ENCODE measurements around the gene TICRR. TPM values are rescaled to one million over a fixed set of nuclear protein-coding genes. Genes with fewer than 3 reads are reported as not detected.
"Not testable (repeated sequence)": the region's sequence is repeated elsewhere in the genome, so short reads cannot be mapped to it uniquely, and the experiment has no call there.

Gene TICRR
- total RNA-seq, 4 donors from 2014 or later: under 0.01 to 0.29 (median 0.06) TPM; not detected in 1

DNA sequence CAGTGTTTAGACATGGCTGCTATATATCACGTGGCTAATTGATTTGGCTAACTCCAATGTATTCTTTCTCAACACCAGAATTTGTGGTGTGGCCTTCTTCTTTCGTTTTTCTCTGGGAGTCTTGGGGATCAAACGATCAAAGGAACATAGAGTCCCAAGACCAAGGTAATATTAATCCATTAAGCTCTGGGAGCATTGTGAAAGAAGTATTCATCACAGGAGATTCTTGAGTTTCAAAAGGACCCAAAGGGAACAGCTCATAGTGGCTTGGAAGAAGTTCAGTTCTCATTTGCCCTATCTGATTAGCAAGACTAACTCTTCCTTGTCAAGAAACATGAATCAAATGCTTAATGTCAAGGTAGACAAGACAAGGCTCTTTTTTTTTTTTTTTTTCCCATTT, 32.9 kb upstream of the TICRR start:
- Histone ChIP-seq H3K27ac (replicated peaks in 1 of 4) (no peak overlapping the region), H3K4me3 (no peak overlapping the region), H3K36me3 (no peaks in the 10 kb centered on the region), H3K9me3 (peaks cover 0 to 12% (median 11%) of the 10 kb centered on the region in 4 donors), H3K4me1 (no peaks in the 10 kb centered on the region), H3K27me3 (peaks cover 0 to 31% (median 0%) of the 10 kb centered on the region in 4 donors)
- TF ChIP-seq POLR2AphosphoS5 (IDR thresholded peaks at IDR 0.05) (no peak), POLR2A (IDR thresholded peaks at IDR 0.05; ENCODE audit: low read depth) (no peak), EP300 (IDR thresholded peaks at IDR 0.05) (no peak)
- TF ChIP-seq, protein P1, sequence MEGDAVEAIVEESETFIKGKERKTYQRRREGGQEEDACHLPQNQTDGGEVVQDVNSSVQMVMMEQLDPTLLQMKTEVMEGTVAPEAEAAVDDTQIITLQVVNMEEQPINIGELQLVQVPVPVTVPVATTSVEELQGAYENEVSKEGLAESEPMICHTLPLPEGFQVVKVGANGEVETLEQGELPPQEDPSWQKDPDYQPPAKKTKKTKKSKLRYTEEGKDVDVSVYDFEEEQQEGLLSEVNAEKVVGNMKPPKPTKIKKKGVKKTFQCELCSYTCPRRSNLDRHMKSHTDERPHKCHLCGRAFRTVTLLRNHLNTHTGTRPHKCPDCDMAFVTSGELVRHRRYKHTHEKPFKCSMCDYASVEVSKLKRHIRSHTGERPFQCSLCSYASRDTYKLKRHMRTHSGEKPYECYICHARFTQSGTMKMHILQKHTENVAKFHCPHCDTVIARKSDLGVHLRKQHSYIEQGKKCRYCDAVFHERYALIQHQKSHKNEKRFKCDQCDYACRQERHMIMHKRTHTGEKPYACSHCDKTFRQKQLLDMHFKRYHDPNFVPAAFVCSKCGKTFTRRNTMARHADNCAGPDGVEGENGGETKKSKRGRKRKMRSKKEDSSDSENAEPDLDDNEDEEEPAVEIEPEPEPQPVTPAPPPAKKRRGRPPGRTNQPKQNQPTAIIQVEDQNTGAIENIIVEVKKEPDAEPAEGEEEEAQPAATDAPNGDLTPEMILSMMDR (IDR thresholded peaks at IDR 0.05): no peak
- 72% methylated on average over 3 of the region's 3 CpGs for WGBS
- DNase-seq (ENCODE audit: extremely low spot score): no peak
- intact Hi-C loops (cut with DNase I): no loop called here

DNA sequence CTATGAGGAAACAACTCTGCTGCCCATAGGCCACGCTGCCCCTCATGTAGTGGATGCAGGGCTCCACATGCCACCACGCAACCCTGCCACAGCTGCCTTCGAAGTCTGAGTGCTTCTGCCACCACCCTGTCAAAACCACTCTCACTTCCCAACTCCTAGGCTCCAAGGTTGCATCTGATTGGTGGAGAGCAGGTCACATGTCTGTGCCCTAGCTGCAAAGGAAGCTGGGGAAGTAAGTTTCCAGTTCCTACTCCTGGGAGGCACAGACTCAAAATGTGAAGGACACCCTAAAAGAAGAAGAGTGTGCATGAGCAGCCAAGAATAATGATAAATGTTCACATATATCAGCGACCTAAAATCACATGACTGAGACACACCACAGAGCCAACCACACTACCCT, 31.9 kb upstream of the TICRR start:
- H3K36me3 ChIP-seq: no peaks in the 10 kb centered on the region
- H3K9me3 ChIP-seq: peaks cover 0 to 2% (median under 1%) of the 10 kb centered on the region in 4 donors
- no peaks in the 10 kb centered on the region for H3K4me1 ChIP-seq
- intact Hi-C loops (cut with DNase I): no loop called here
- TF ChIP-seq EP300 (IDR thresholded peaks at IDR 0.05) (no peak), POLR2A (IDR thresholded peaks at IDR 0.05; ENCODE audit: low read depth) (no peak), POLR2AphosphoS5 (IDR thresholded peaks at IDR 0.05) (no peak)
- no peak overlapping the region for H3K27ac ChIP-seq (replicated peaks in 1 of 4)
- H3K27me3 ChIP-seq: peaks cover 0 to 37% (median 0%) of the 10 kb centered on the region in 4 donors
- 89% methylated on average over 4 of the region's 4 CpGs for WGBS
- no peak overlapping the region for H3K4me3 ChIP-seq
- DNase-seq (ENCODE audit: extremely low spot score): no peak

DNA sequence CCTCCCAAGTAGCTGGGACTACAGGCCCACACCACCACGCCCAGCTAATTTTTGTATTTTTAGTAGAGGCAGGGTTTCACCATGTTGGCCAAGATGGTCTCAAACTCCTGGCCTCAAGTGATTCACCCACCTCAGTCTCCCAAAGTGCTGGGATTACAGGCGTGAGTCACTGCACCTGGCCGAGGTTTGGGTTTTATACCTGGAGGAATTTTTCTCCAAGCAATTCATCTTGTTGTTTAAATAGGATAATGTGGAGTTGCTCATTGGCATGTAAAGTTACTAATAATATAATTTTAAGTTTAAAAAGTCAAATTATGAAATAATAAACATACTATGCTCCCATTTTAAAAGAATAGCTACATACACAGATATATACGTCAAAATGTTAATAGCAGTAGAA, 26.1 kb upstream of the TICRR start:
- intact Hi-C loops (cut with DNase I); H3K36me3 ChIP-seq; DNase-seq (ENCODE audit: extremely low spot score); H3K4me1 ChIP-seq; H3K27me3 ChIP-seq; H3K27ac ChIP-seq (replicated peaks in 1 of 4); H3K4me3 ChIP-seq; H3K9me3 ChIP-seq: not testable (repeated sequence)
- WGBS: 81% methylated on average over 4 of the region's 4 CpGs

DNA sequence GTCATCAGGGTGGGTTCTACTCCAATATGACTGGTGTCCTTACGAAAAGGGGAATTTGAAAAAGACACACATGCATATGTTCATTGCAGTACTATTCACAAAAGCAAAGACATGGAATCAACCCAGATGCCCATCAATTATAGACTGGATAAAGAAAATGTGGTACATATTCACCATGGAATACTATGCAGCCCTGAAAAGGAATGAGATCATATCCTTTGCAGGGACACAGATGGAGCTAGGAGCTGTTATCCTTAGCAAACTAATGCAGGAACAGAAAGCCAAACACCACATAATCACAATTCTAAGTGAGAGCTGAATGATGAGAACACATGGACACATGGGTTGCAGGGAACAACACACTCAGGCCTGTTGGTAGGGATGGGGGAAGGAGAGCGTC, 24.8 kb upstream of the TICRR start:
- TF ChIP-seq, protein P1 (IDR thresholded peaks at IDR 0.05): no peak
- TF ChIP-seq POLR2A (IDR thresholded peaks at IDR 0.05; ENCODE audit: low read depth) (no peak), POLR2AphosphoS5 (IDR thresholded peaks at IDR 0.05) (no peak), EP300 (IDR thresholded peaks at IDR 0.05) (no peak)
- no peaks in the 10 kb centered on the region for H3K9me3 ChIP-seq
- WGBS: 46% methylated on average over 2 of the region's 2 CpGs
- no peaks in the 10 kb centered on the region for H3K4me1 ChIP-seq
- DNase-seq (ENCODE audit: extremely low spot score): no peak
- intact Hi-C loops (cut with DNase I): no loop called here
- no peak overlapping the region for H3K4me3 ChIP-seq
- H3K27ac ChIP-seq (replicated peaks in 1 of 4): no peak overlapping the region
- H3K27me3 ChIP-seq: peaks cover 0 to 16% (median 0%) of the 10 kb centered on the region in 4 donors
- H3K36me3 ChIP-seq: no peaks in the 10 kb centered on the region

DNA sequence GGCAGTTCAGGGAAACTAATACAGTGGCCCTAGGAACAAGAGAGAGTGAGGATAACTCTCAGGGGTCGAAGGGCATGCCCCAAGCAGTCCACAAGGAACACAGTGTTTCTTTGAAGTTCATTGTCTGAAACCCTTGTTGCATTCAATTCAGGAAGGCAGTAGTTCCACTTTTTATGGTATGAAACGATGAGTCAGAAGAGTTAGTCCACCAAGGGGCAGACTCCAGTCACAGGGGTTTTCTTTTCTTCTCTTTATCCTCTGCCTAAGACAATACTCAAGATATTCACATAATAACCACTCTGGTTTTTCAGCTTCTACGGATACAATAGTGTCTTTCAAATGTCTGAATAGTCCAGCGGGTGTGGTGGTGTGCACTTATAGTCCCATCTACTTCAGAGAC, 23.7 kb upstream of the TICRR start:
- WGBS: 81% methylated on average over 4 of the region's 4 CpGs
- intact Hi-C loops (cut with DNase I): no loop called here
- Histone ChIP-seq H3K9me3 (no peaks in the 10 kb centered on the region), H3K27me3 (peaks cover 0 to 16% (median 0%) of the 10 kb centered on the region in 4 donors), H3K27ac (replicated peaks in 1 of 4) (no peak overlapping the region), H3K36me3 (no peaks in the 10 kb centered on the region), H3K4me1 (no peaks in the 10 kb centered on the region), H3K4me3 (no peak overlapping the region)
- TF ChIP-seq POLR2AphosphoS5 (IDR thresholded peaks at IDR 0.05): no peak
- no peak for TF ChIP-seq POLR2A (IDR thresholded peaks at IDR 0.05; ENCODE audit: low read depth)
- TF ChIP-seq, protein P1 (IDR thresholded peaks at IDR 0.05): no peak
- TF ChIP-seq EP300 (IDR thresholded peaks at IDR 0.05): no peak
- DNase-seq (ENCODE audit: extremely low spot score): no peak

DNA sequence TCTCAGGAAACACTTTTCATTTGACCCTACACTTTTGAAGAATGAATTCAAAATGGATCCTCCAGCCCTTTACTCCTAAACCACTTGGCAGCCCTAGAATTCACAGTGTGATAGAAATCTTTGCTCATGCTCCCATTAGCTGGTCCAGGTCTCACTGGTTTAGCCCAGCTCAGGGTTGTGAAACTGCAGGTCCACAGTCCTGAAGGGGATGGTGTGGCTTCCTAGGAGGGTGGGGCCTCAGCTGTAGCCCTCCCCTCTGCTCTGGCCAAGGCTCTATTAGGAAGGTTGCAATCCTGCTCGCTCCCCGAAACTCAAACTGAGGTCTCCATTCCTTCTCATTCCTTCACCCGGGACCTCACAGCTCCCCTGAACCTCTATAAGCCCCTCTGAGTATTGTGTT, 21.6 kb upstream of the TICRR start:
- H3K27me3 ChIP-seq: peaks cover 0 to 9% (median 0%) of the 10 kb centered on the region in 4 donors

More for the DNA sequence above, 21.6 kb upstream of the TICRR start:
- intact Hi-C loops (cut with DNase I): no loop called here
- H3K9me3 ChIP-seq: no peaks in the 10 kb centered on the region
- H3K4me3 ChIP-seq: no peak overlapping the region
- no peak overlapping the region for H3K27ac ChIP-seq (replicated peaks in 1 of 4)
- TF ChIP-seq POLR2A (IDR thresholded peaks at IDR 0.05; ENCODE audit: low read depth) (no peak), EP300 (IDR thresholded peaks at IDR 0.05) (no peak), POLR2AphosphoS5 (IDR thresholded peaks at IDR 0.05) (no peak)
- TF ChIP-seq, protein P1 (IDR thresholded peaks at IDR 0.05): no peak
- 89% methylated on average over 3 of the region's 3 CpGs for WGBS
- H3K4me1 ChIP-seq: no peaks in the 10 kb centered on the region
- no peaks in the 10 kb centered on the region for H3K36me3 ChIP-seq
- no peak for DNase-seq (ENCODE audit: extremely low spot score)

Measured in esophagus muscularis mucosa (tissue), 4 donors.